MCF 10A (cell line): ENCODE measurements around the gene CCN5. TPM values are rescaled to one million over a fixed set of nuclear protein-coding genes. Genes with fewer than 3 reads are reported as not detected.

ENCODE experiments used
- BruUV-seq: library from RNA; stranded (reverse); fragments of 400-500 nt; replicated peaks from 2 replicates; lab custom pipeline; 2021; lab: Mats Ljungman, UMichigan
- CTCF ChIA-PET: fragments of 300-600 bp; sonication (Branson Sonifier 250); formaldehyde crosslinking; extraction: SDS; loops from one replicate; lab custom pipeline; 2021; ENCODE audit warnings: antibody characterized with exemption, inconsistent platforms; lab: Yijun Ruan, JAX
- POLR2A ChIA-PET: fragments of 300-600, 350-650 bp; sonication (Branson Sonifier 250); formaldehyde crosslinking; extraction: SDS; loops from one replicate; lab custom pipeline; 2020; ENCODE audit warnings: antibody characterized with exemption, inconsistent platforms; lab: Yijun Ruan, JAX
- DNase-seq: peaks from one replicate; pipeline ENCODE4 v3.0.0-alpha.2; 2018; ENCODE audit not compliant: unreplicated experiment
- H3K27ac Mint-ChIP-seq: one replicate; pipeline ENCODE4 v1.8.0; 2022; ENCODE audit warnings: mild to moderate bottlenecking, low read depth, mixed read lengths; ENCODE audit not compliant: unreplicated experiment
- H3K27me3 Mint-ChIP-seq: one replicate; pipeline ENCODE4 v1.8.0; 2022; ENCODE audit warnings: mixed read lengths; ENCODE audit not compliant: insufficient read depth, unreplicated experiment
- H3K36me3 Mint-ChIP-seq: one replicate; pipeline ENCODE4 v1.8.0; 2022; ENCODE audit warnings: mild to moderate bottlenecking, moderate library complexity, mixed read lengths; ENCODE audit not compliant: insufficient read depth, unreplicated experiment
- H3K4me1 Mint-ChIP-seq: one replicate; pipeline ENCODE4 v1.8.0; 2022; ENCODE audit warnings: mixed read lengths; ENCODE audit not compliant: insufficient read depth, unreplicated experiment
- H3K4me3 Mint-ChIP-seq: one replicate; pipeline ENCODE4 v1.8.0; 2022; ENCODE audit warnings: mild to moderate bottlenecking, moderate library complexity, mixed read lengths; ENCODE audit not compliant: unreplicated experiment
- H3K9me3 Mint-ChIP-seq: one replicate; pipeline ENCODE4 v1.8.0; 2022; ENCODE audit warnings: mixed read lengths; ENCODE audit not compliant: unreplicated experiment
- intact Hi-C: fragments of 100-400 bp; cut with micrococcal nuclease; formaldehyde crosslinking; loops from 2 replicates; pipeline ENCODE4 v1.14.1; 2022
- total RNA-seq: library from RNA; stranded (reverse); gene quantifications from 2 replicates; pipeline ENCODE4 v1.2.3, GENCODE V29; 2022
- TF ChIP-seq, protein P1 (sequence below): fragments of 200-600 bp; IDR thresholded peaks from one replicate; pipeline ENCODE4 v1.8.0; 2022; ENCODE audit warnings: antibody characterized with exemption, mild to moderate bottlenecking; ENCODE audit not compliant: unreplicated experiment

The CCN5 gene
- total RNA-seq, 1 experiment from 2014 or later = 1.4 TPM

DNA sequence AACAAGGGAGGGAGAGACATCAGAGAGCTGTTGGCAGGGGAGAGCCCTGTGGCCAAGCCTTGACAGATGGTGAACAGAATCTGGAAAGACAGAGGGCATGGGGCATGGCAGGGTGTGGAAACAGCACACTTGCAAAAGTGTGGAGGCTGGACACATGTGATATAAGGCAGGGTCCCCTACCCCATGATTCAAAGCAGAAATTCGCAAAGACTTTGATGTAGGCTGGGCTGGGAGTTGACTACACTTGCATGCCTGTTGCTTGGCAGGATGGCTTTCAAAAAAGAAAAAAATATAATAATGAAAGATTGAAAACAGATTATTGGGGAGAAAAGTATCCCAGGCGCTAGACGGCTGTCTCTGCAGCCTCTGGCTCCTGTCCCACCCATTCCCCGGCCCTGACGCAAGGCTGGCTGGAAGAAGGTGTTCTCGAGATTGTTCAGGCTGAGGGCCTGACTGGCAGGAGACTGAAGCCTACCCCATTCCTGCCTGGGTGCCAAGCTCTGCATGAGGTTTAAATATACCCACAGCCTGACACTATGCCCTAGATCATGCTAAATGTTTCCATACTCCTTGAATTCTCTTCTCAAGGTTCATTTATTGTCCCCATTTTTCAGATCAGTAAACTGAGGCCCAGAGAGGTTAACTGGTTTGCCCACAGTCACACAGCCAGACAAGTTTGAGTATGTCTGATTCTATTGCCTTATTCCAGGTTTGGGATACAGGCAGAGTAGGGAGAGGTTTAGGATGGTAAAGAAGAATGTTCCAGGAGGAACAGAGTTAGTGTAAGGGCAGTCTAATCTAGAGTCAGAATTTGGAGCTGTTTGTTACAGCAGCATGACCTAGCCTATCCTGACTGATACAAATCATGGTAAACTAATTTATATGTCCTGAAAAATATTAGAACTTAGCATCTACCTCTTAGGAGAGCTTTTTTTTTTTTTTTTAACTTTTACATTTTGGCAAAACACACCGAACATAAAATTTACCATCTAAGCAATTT, 23.4 kb upstream of the CCN5 start:
- Mint-ChIP-seq H3K9me3 (no peaks in the 10 kb centered on the region), H3K27ac (no peak overlapping the region), H3K27me3 (no peaks in the 10 kb centered on the region), H3K4me1 (peaks cover 20% of the 10 kb centered on the region), H3K36me3 (no peaks in the 10 kb centered on the region), H3K4me3 (no peak overlapping the region)
- intact Hi-C loops = loop anchor here (2.0 kb wide), 1 partner anchor 41 kb away; no protein-coding TSS in a partner anchor
- CTCF ChIA-PET = interaction anchor here (0.6 to 1.4 kb wide), 6 partner anchors 8 to 922 kb away, joined by 3 to 10 read pairs (median 4); no protein-coding TSS in a partner anchor
- POLR2A ChIA-PET = interaction anchor here (0.5 to 2.4 kb wide), 10 partner anchors 23 to 599 kb away, joined by 3 to 10 read pairs (median 3); partner anchors contain the start of gene CCN5
- DNase-seq = no peak
- no TSS peak for BruUV-seq
- TF ChIP-seq, protein P1, sequence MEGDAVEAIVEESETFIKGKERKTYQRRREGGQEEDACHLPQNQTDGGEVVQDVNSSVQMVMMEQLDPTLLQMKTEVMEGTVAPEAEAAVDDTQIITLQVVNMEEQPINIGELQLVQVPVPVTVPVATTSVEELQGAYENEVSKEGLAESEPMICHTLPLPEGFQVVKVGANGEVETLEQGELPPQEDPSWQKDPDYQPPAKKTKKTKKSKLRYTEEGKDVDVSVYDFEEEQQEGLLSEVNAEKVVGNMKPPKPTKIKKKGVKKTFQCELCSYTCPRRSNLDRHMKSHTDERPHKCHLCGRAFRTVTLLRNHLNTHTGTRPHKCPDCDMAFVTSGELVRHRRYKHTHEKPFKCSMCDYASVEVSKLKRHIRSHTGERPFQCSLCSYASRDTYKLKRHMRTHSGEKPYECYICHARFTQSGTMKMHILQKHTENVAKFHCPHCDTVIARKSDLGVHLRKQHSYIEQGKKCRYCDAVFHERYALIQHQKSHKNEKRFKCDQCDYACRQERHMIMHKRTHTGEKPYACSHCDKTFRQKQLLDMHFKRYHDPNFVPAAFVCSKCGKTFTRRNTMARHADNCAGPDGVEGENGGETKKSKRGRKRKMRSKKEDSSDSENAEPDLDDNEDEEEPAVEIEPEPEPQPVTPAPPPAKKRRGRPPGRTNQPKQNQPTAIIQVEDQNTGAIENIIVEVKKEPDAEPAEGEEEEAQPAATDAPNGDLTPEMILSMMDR = no peak

DNA sequence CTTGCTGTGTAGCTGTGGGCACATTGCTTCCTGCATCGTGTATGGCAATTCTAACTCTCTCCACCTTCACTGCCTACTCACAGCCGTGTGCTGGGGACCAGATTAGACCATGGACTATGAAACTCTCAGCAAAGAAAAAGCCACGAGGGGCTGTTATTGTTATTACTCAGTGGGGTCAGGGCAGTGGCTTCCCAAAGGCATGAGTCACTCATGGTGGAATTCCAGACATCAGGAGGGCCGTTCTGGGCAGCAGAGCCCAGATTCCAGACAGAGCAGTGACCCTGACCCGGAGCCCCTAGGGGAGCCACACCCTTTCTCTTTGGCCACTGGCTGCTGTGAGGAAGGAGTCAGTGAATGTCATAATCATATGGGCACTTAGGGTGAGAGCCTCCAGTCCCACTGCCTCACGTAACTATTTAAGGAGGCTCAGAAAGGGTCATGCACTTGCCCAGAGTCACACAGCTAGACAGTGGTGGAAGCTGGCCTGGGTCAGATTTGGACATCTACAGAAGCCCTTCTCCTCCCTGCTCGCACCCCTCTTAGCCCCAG, 22.2 kb upstream of the CCN5 start:
- Mint-ChIP-seq H3K9me3 (no peaks in the 10 kb centered on the region), H3K27ac (peak overlapping the region; percentile 56), H3K27me3 (no peaks in the 10 kb centered on the region), H3K4me1 (peaks cover 20% of the 10 kb centered on the region), H3K4me3 (no peak overlapping the region), H3K36me3 (no peaks in the 10 kb centered on the region)
- peak; percentile 95 for DNase-seq
- POLR2A ChIA-PET = interaction anchor here (0.7 to 2.4 kb wide), 8 partner anchors 13 to 54 kb away, joined by 3 to 10 read pairs (median 4); partner anchors contain the start of gene CCN5
- no TSS peak for BruUV-seq
- TF ChIP-seq, protein P1 = no peak
- CTCF ChIA-PET = interaction anchor here (0.6 to 4.2 kb wide), 4 partner anchors 9 to 55 kb away, joined by 3 to 35 read pairs (median 4); no protein-coding TSS in a partner anchor
- intact Hi-C loops = loop anchor here (1.0 to 2.0 kb wide), 2 partner anchors 35 to 40 kb away; no protein-coding TSS in a partner anchor

DNA sequence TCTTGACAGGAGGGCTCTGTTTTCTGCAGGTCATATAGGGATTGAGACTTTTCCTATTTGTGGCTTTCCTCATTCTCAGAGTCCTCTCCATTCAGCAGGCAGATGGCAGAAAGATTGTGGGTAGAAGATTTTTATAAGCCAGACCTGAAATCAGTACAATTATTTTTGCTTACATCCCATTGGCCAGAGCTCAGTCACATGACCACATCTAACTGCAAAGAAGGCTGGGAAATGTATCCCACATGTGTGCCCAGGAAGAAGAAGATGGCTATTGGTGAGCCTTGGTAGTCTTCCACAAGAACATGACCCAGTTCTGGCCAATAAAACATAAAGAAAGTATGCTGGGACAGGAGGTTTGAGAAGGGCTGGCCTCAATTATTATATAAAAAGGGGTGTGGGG, 21.5 kb upstream of the CCN5 start:
- BruUV-seq = no TSS peak
- DNase-seq = no peak
- H3K4me1 Mint-ChIP-seq = peaks cover 20% of the 10 kb centered on the region
- TF ChIP-seq, protein P1 = no peak
- ChIA-PET CTCF (interaction anchor here (0.6 to 4.2 kb wide), 4 partner anchors 10 to 54 kb away, joined by 3 to 35 read pairs (median 4); no protein-coding TSS in a partner anchor), POLR2A (interaction anchor here (1.1 to 2.4 kb wide), 5 partner anchors 12 to 53 kb away, joined by 3 to 10 read pairs (median 3); no protein-coding TSS in a partner anchor)
- H3K27ac Mint-ChIP-seq = no peak overlapping the region
- H3K36me3 Mint-ChIP-seq = no peaks in the 10 kb centered on the region
- H3K4me3 Mint-ChIP-seq = no peak overlapping the region
- H3K9me3 Mint-ChIP-seq = no peaks in the 10 kb centered on the region
- H3K27me3 Mint-ChIP-seq = no peaks in the 10 kb centered on the region
- intact Hi-C loops = loop anchor here (1.0 to 2.0 kb wide), 2 partner anchors 35 to 39 kb away; no protein-coding TSS in a partner anchor
